GM12865 (cell line): ENCODE results near the gene PREB.
"Not testable (repeated sequence)": the region's sequence is repeated elsewhere in the genome, so short reads cannot be mapped to it uniquely, and the experiment has no call there.

Experiments
- DNase-seq: peaks from one replicate; pipeline ENCODE4 v3.0.0; 2010; ENCODE audit warnings: low read depth
- H3K4me3 ChIP-seq: 2 replicates; pipeline ENCODE4 v1.5.1; 2011; ENCODE audit warnings: mild to moderate bottlenecking, low read depth, low read length, control low read depth
- CTCF ChIP-seq: IDR thresholded peaks from 2 replicates; pipeline ENCODE4 v1.5.1; 2011; ENCODE audit warnings: low read length, control low read depth, low read depth, inconsistent platforms; ENCODE audit not compliant: insufficient read depth; ENCODE audit errors: missing control alignments

The PREB gene

GRCh38 chr2:27115519-27115918, 18.9 kb downstream of the PREB start:
- no peak for DNase-seq
- TF ChIP-seq CTCF = no peak

DNA sequence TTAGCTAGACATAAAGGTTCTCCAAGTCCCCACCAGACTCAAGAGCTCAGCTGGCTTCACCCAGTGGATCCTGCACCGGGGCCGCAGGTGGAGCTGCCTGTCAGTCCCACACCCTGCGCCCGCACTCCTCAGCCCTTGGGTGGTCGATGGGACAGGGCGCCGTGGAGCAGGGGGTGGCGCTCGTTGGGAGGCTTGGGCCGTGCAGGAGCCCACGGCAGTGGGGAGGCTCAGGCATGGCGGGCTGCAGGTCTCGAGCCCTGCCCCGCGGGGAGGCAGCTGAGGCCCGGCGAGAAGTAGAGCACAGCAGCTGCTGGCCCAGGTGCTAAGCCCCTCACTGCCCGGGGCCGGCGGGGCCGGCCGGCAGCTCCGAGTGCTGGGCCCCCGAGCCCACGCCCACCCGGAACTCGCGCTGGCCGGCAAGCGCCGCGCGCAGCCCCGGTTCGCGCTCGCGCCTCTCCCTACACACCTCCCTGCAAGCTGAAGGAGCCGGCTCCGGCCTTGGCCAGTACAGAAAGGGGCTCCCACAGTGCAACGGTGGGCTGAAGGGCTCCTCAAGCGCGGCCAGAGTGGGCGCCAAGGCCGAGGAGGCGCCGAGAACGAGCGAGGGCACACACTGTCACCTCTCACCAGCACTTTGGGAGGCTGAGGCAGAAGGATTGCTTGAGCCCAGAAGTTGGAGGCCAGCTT, 22.9 kb downstream of the PREB start:
- not testable (repeated sequence) for DNase-seq, H3K4me3 ChIP-seq

More at GRCh38 chr2:27115519-27115918, 18.9 kb downstream of the PREB start:
- no peak overlapping the region for H3K4me3 ChIP-seq

DNA sequence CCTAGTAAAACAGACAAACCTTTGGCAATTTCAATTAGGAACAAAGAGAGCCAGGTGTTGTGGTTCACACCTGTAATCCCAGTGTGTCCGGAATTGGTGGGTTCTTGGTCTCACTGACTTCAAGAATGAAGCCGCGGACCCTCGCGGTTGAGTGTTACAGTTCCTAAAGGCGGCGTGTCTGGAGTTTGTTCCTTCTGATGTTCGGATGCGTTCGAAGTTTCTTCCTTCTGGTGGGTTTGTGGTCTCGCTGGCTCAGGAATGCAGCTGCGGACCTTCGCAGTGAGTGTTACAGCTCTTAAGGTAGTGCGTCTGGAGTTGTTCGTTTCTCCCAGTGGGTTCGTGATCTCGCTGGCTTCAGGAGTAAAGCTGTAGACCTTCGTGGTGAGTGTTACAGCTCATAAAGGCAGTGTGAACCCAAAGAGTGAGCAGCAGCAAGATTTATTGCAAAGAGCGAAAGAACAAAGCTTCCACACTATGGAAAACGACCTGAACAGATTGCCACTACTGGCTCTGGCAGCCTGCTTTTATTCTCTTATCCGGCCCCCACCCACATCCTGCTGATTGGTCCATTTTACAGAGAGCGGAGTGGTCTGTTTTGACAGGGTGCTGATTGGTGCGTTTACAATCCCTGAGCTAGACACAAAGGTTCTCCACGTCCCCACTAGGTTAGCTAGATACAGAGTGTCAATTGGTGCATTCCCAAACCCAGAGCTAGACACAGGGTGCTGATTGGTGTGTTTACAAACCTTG, 23.7 kb downstream of the PREB start:
- not testable (repeated sequence) for H3K4me3 ChIP-seq, DNase-seq

DNA sequence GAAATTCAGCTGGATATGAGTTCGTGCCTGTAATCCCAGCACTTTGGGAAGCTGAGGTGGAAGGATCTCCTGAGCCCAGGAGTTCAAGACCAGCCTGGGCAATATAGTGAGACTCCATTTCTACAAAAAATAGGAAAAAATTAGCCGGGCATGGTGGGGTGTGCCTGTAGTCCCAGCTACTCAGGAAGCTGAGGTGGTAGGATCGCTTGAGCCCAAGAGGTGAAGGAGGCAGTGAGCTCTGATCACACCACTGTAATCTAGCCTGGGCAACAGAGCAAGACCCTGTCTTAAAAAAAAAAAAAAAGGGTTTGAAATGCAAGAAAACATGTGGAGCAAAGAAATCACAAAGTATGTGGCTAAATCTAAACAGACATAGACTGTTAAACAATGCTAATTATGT, 25.4 kb downstream of the PREB start:
- DNase-seq = no peak
- no peak overlapping the region for H3K4me3 ChIP-seq
- TF ChIP-seq CTCF = no peak

DNA sequence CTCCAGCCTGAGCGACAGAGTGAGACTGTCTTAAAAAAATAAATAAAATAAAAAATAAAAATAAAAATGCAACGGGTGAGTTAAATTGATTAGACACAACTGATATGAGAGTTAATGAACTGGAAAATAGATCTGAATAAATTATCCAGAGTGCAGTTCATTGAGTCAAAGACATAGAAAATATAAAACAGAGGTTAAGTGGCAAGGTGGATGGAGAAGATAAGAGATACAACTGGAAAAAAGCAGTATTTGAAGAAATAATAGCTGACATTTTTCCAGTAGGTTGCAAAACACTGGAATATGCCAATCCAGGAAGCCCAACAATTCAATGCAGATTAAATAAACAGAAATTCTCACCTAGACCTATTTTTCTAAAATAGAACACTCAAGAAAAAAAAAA, 26.2 kb downstream of the PREB start:
- DNase-seq = no peak
- H3K4me3 ChIP-seq = no peak overlapping the region
- no peak for TF ChIP-seq CTCF

DNA sequence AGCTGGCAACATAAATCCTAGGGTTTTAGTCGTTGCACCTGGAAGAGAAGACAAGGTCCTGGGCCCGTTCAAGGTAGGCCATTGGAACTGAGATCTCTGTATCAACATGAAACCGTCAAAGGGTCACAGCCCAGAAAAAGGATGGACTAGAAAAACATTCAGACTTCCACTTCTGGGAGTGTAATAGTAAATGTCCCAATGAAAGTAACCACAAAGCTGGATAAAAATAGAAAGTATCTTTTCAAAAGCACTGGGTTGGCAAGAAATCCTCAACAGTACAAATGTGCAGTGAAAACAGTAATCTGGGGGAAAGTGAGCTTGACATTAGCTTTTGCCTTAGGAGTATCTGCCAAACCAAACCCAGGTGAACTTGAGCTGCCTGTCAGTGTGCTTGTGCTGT, 28.5 kb downstream of the PREB start:
- H3K4me3 ChIP-seq = no peak overlapping the region
- no peak for TF ChIP-seq CTCF
- DNase-seq = no peak

DNA sequence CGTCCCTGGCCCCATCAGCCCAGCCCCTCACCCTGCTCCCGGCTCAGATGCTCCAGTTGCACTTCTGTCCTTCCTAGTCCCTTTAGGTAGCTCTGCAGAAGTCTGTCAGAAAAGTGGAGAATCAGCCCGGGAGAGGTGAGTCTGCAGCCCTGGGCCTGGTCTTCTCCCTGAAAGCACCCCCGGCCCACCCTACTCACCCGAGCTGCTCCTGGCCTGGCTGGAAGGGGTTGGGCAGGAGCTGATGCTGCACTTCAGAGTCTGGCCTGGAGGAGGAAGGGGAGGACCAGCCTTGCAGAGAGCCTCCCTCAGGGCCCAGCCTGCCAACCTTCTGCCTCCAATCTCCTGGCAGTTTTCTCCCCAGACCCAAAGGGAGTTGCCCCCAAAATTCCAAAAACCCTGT, 32.1 kb downstream of the PREB start:
- no peak for TF ChIP-seq CTCF
- H3K4me3 ChIP-seq = no peak overlapping the region
- no peak for DNase-seq

DNA sequence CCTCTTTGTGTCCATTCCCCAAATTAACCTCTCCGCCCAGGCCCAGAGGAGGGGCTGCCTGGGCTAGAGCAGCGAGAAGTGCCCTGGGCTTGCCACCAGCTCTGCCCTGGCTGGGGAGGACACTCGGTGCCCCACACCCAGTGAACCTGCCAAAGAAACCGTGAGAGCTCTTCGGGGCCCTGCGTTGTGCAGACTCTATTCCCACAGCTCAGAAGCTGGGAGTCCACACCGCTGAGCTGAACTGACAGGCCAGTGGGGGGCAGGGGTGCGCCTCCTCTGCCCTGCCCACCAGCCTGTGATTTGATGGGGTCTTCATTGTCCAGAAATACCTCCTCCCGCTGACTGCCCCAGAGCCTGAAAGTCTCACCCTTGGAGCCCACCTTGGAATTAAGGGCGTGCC, 34.4 kb downstream of the PREB start:
- no peak for DNase-seq
- no peak overlapping the region for H3K4me3 ChIP-seq
- no peak for TF ChIP-seq CTCF
